Smooth muscle cell (in vitro differentiated cells): ENCODE results near the gene TRIM52. TPM values are rescaled to one million over a fixed set of nuclear protein-coding genes. Genes with fewer than 3 reads are reported as not detected.

Experiments used
- DNase-seq: peaks from one replicate; lab custom pipeline; 2025; ENCODE audit not compliant: unreplicated experiment; lab: John Stamatoyannopoulos, UW
- H2AFZ ChIP-seq: fragments of 200-600 bp; sonication (generic); 2 replicates; pipeline ENCODE4 v1.6.0; 2016; ENCODE audit warnings: antibody characterized with exemption, low read depth, mild to moderate bottlenecking
- H3F3A ChIP-seq: fragments of 200-600 bp; sonication (generic); 2 replicates; pipeline ENCODE4 v1.6.0; 2017; ENCODE audit warnings: antibody characterized with exemption, low read depth
- H3K27ac ChIP-seq: fragments of 200-600 bp; sonication (generic); 2 replicates; pipeline ENCODE4 v1.5.1; 2016; ENCODE audit warnings: low read depth, mild to moderate bottlenecking
- H3K27me3 ChIP-seq: fragments of 200-600 bp; sonication (generic); 2 replicates; pipeline ENCODE4 v1.6.1; 2016; ENCODE audit warnings: low read depth, mild to moderate bottlenecking
- H3K36me3 ChIP-seq: fragments of 200-600 bp; sonication (generic); 2 replicates; pipeline ENCODE4 v1.5.1; 2016; ENCODE audit warnings: low read depth
- H3K4me1 ChIP-seq: fragments of 200-600 bp; sonication (generic); 2 replicates; pipeline ENCODE4 v1.5.1; 2016; ENCODE audit warnings: low read depth
- H3K4me2 ChIP-seq: fragments of 200-600 bp; sonication (generic); 2 replicates; pipeline ENCODE4 v1.6.0; 2016; ENCODE audit warnings: mild to moderate bottlenecking
- H3K4me3 ChIP-seq: fragments of 200-600 bp; sonication (generic); 2 replicates; pipeline ENCODE4 v1.5.1; 2016; ENCODE audit warnings: mild to moderate bottlenecking
- H3K79me2 ChIP-seq: fragments of 200-600 bp; sonication (generic); 2 replicates; pipeline ENCODE4 v1.6.0; 2016; ENCODE audit warnings: low read depth, mild to moderate bottlenecking
- H3K9ac ChIP-seq: fragments of 200-600 bp; sonication (generic); 2 replicates; pipeline ENCODE4 v1.6.0; 2016; ENCODE audit warnings: low read depth
- H3K9me3 ChIP-seq: fragments of 200-600 bp; sonication (generic); replicated peaks from 2 replicates; pipeline ENCODE4 v1.5.1; 2016; ENCODE audit warnings: low read depth
- H4K20me1 ChIP-seq: fragments of 200-600 bp; sonication (generic); 2 replicates; pipeline ENCODE4 v1.6.0; 2016; ENCODE audit warnings: low read depth
- WGBS: methylation state at CpG from one replicate; pipeline ENCODE4 v1.1.7; 2016; ENCODE audit warnings: low lambda C conversion rate; 5-methylcytosine and 5-hydroxymethylcytosine counted together
- microRNA-seq: library from miRNA; unstranded; fragments of <30 nt; microRNA quantifications from one replicate; pipeline ENCODE4, GENCODE V29; 2016; ENCODE audit warnings: borderline number of aligned reads
- polyA plus RNA-seq: library from polyadenylated mRNA; unstranded; fragments of >200 nt; fragmentation: Nextera tagmentation; extraction: Ambion mirVana; gene quantifications from 2 replicates; pipeline ENCODE4 v1.2.1, GENCODE V29; 2016
- small RNA-seq: library from RNA; depleted of rRNA; stranded (forward); fragments of <200 nt; gene quantifications from one replicate; pipeline ENCODE3, GENCODE V24; 2014
- total RNA-seq: library from RNA; depleted of rRNA; stranded (reverse); fragments of >200 nt; gene quantifications from 2 replicates; pipeline ENCODE4 v1.2.3, GENCODE V29; 2014
- TF ChIP-seq, protein P1 (sequence below): fragments of 200-600 bp; sonication (generic); IDR thresholded peaks from 2 replicates; pipeline ENCODE4 v1.5.1; 2017; ENCODE audit warnings: borderline replicate concordance, mild to moderate bottlenecking, antibody characterized with exemption; ENCODE audit not compliant: insufficient read depth, poor library complexity, severe bottlenecking

The TRIM52 gene
- total and polyA plus RNA-seq, 2 experiments from 2014 or later: 3.2 to 5.0 TPM

DNA sequence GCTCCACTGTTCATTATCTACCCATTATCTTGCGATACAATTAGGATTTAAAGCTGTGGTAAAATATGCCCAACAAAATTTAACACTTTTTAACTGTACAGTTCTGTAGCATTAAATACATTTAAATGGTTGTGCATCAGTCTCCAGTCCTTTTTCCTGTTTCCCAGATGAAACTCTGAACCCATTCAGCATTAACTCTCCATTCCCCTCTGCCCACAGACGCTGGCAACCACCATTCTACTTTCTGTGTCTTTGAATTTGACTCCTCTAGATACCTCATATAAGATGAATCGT is 53.0 kb downstream of the TRIM52 start:
- no peak for DNase-seq
- TF ChIP-seq, protein P1, sequence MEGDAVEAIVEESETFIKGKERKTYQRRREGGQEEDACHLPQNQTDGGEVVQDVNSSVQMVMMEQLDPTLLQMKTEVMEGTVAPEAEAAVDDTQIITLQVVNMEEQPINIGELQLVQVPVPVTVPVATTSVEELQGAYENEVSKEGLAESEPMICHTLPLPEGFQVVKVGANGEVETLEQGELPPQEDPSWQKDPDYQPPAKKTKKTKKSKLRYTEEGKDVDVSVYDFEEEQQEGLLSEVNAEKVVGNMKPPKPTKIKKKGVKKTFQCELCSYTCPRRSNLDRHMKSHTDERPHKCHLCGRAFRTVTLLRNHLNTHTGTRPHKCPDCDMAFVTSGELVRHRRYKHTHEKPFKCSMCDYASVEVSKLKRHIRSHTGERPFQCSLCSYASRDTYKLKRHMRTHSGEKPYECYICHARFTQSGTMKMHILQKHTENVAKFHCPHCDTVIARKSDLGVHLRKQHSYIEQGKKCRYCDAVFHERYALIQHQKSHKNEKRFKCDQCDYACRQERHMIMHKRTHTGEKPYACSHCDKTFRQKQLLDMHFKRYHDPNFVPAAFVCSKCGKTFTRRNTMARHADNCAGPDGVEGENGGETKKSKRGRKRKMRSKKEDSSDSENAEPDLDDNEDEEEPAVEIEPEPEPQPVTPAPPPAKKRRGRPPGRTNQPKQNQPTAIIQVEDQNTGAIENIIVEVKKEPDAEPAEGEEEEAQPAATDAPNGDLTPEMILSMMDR: no peak
- Histone ChIP-seq H3K4me1 (no peaks in the 10 kb centered on the region), H2AFZ (no peak overlapping the region), H3K36me3 (no peaks in the 10 kb centered on the region), H3K27ac (no peak overlapping the region), H3K9ac (no peak overlapping the region), H3K4me3 (peak overlapping the region; percentile 55), H4K20me1 (no peaks in the 10 kb centered on the region), H3K27me3 (peaks cover 12% of the 10 kb centered on the region), H3K4me2 (peak overlapping the region; percentile 80), H3K79me2 (no peaks in the 10 kb centered on the region), H3F3A (peaks cover 13% of the 10 kb centered on the region), H3K9me3 (no peaks in the 10 kb centered on the region)
- whole genome bisulfite sequencing: 43% methylated on average over 3 of the region's 3 CpGs

DNA sequence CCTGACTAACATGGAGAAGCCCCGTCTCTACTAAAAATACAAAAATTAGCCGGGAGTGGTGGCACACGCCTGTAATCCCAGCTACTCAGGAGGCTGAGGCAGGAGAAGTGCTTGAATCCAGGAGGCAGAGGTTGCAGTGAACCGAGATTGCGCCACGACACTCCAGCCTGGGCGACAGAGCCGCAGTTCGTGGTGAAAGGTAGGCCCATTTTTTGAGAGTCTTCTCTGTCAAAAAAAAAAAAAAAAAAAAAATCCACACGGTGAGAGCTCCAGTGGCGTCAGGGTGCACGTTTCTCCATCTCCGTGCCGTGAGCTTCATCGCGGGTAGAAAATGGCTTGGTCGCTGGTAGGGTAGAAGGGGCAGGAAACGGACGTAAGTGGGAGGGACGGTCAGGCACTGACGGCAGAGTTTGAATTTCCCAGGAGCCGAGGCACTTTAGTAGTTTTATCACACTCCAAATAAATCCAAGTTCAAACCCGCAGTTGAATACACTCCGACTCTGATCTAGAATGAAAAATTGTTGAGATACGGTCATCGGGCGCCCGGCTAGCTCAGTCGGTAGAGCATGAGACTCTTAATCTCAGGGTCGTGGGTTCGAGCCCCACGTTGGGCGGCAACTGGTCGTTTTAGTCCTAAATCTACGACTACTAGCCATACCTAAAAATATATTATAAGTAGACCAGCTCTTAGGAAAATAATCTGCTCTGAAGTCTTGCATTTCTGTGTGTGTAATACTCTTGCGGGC is 53.6 kb downstream of the TRIM52 start:
- Histone ChIP-seq H3K9ac (no peak overlapping the region), H3K27ac (peak overlapping the region; percentile 53), H3K4me1 (no peaks in the 10 kb centered on the region), H3K36me3 (no peaks in the 10 kb centered on the region), H2AFZ (peak overlapping the region; percentile 40), H4K20me1 (no peaks in the 10 kb centered on the region), H3K4me2 (peak overlapping the region; percentile 80), H3K9me3 (no peaks in the 10 kb centered on the region), H3K79me2 (no peaks in the 10 kb centered on the region), H3K4me3 (peak overlapping the region; percentile 55), H3K27me3 (peaks cover 12% of the 10 kb centered on the region), H3F3A (peaks cover 13% of the 10 kb centered on the region)
- TF ChIP-seq, protein P1: no peak
- DNase-seq: no peak
- WGBS: 1% methylated on average over 35 of the region's 36 CpGs

DNA sequence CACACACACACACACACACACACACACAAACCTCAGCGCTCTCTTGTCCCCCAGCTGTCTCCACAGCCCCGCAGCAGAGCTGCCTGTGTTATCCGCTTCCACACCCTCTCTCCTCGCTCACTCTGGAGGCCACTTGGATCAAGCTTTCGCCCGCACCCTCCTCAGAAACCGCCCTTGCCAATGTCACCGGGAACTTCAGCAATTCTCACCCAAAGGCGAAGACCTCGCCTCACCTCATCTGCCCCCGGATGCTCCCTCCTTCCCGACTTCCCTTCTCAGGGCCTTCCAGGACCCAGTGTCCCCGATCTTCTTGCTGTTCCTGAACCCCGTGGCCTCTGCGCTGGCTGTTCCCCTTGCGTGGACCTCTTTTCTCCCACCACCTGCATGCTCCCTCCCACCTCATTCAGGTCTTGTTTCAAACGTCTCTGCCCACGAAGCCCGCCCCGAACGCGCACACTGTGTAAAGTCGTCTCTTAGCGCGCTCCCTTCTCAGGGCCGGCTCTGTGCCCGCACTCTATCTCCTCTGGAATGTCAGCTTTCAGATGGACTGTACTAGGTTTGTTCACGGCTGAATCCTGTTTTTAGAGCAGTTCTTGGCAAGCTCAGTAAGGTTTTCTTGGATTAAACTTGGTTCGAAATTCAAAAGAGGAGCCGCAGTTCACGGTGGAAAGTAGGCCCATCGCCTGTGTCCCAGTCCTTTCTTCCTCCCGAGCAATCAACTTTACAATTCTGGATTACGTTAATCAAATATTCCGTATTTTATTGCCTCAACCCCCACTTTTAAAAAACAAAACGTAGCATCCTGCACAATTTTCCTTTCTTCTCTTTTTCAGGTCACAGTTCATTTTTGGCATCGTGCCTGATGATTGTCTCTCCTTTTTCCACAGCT is 54.9 kb downstream of the TRIM52 start:
- peaks cover 13% of the 10 kb centered on the region for H3F3A ChIP-seq
- TF ChIP-seq, protein P1: no peak
- no peak for DNase-seq
- no peaks in the 10 kb centered on the region for H3K79me2 ChIP-seq
- 6% methylated on average over 37 of the region's 37 CpGs for WGBS
- no peaks in the 10 kb centered on the region for H3K36me3 ChIP-seq
- H3K4me1 ChIP-seq: no peaks in the 10 kb centered on the region
- no peak overlapping the region for H3K27ac ChIP-seq
- no peaks in the 10 kb centered on the region for H3K9me3 ChIP-seq
- peak overlapping the region; percentile 55 for H3K4me3 ChIP-seq
- no peak overlapping the region for H3K9ac ChIP-seq
- H4K20me1 ChIP-seq: no peaks in the 10 kb centered on the region
- peak overlapping the region; percentile 92 for H2AFZ ChIP-seq
- peaks cover 22% of the 10 kb centered on the region for H3K27me3 ChIP-seq
- peak overlapping the region; percentile 88 for H3K4me2 ChIP-seq

Small RNAs within 50 kb of the gene (microRNA-seq; reads per million reads assigned to microRNA genes)
- 2.9 reads per million for gene MIR4638

Small RNAs within 50 kb of the gene (small RNA-seq; reads per million reads assigned to genes)
- gene MIR4638 (not detected), gene RNU6-705P (0.58 reads per million, percentile 20 among the genes with 10 or more reads in this experiment), gene SNORD95 (not detected), gene SNORD96A (not detected)

Other genes starting within 250 kb of the TRIM52 start
- not detected in 2 replicates for gene BTNL9, start 220.9 kb downstream of the TRIM52 start, total RNA-seq
- gene BTNL9, start 220.9 kb downstream of the TRIM52 start, polyA plus RNA-seq: not detected in 2 replicates
- gene OR2V1, start 130.0 kb downstream of the TRIM52 start, total RNA-seq: not detected in 2 replicates
- gene OR2V1, start 130.0 kb downstream of the TRIM52 start, polyA plus RNA-seq: not detected in 2 replicates
- not detected in 2 replicates for gene OR2V2, start 113.6 kb downstream of the TRIM52 start, total RNA-seq
- not detected in 2 replicates for gene OR2V2, start 113.6 kb downstream of the TRIM52 start, polyA plus RNA-seq
- gene TRIM7, start 55.9 kb downstream of the TRIM52 start, total RNA-seq: 3.4 TPM in 1 of 2 replicates, not detected in the other
- gene TRIM7, start 55.9 kb downstream of the TRIM52 start, polyA plus RNA-seq: 0.45 TPM in 1 of 2 replicates, not detected in the other
- gene TRIM41, start 37.9 kb downstream of the TRIM52 start, total RNA-seq: 6.3 and 7.5 TPM in 2 replicates
- gene TRIM41, start 37.9 kb downstream of the TRIM52 start, polyA plus RNA-seq: 2.4 and 2.6 TPM in 2 replicates
- 2,098 and 2,144 TPM in 2 replicates for gene RACK1, start 17.2 kb downstream of the TRIM52 start, total RNA-seq
- 617 and 686 TPM in 2 replicates for gene RACK1, start 17.2 kb downstream of the TRIM52 start, polyA plus RNA-seq
- 0.27 TPM in 1 of 2 replicates, not detected in the other for gene OR4F3, start 106.1 kb upstream of the TRIM52 start, total RNA-seq
- not detected in 2 replicates for gene OR4F3, start 106.1 kb upstream of the TRIM52 start, polyA plus RNA-seq